Lower leg skin (tissue), 4 donors: ENCODE results near the gene IKZF1. TPM values are rescaled to one million over a fixed set of nuclear protein-coding genes. Genes with fewer than 3 reads are reported as not detected.

Source experiments
- DNase-seq, 2 donors: peaks; one replicate each; pipeline ENCODE4 v3.0.0-alpha.2; 2019; ENCODE audit warnings: low spot score in 2 of 2
- H3K4me3 ChIP-seq: fragments of 200-600 bp; sonication (generic); 2 replicates; pipeline ENCODE4 v1.5.1; 2017; ENCODE audit warnings: mild to moderate bottlenecking, low read depth; ENCODE audit not compliant: poor library complexity, severe bottlenecking
- CTCF ChIP-seq, 3 donors: fragments of 450-650 bp; IDR thresholded peaks; one replicate each; pipeline ENCODE4 v1.5.1; 2016; ENCODE audit warnings: antibody characterized with exemption in 3 of 3, mild to moderate bottlenecking in 3 of 3, moderate library complexity in 2 of 3
- POLR2A ChIP-seq, 2 donors: fragments of 450-650 bp; IDR thresholded peaks; one replicate each; pipeline ENCODE4 v1.6.1; 2016 to 2017; ENCODE audit warnings: antibody characterized with exemption in 2 of 2, mild to moderate bottlenecking in 1 of 2, moderate library complexity in 1 of 2
- WGBS, 2 donors: methylation state at CpG; one replicate each; pipeline ENCODE4 v1.1.5; 2018; 5-methylcytosine and 5-hydroxymethylcytosine counted together
- intact Hi-C: fragments of 100-400 bp; cut with DNase I; formaldehyde crosslinking; loops from one replicate; pipeline ENCODE4 v1.15.0; 2023; ENCODE audit warnings: low total_unique reads
- total RNA-seq, 4 donors: library from RNA; depleted of rRNA; stranded (reverse); fragments of >200 nt; gene quantifications; one replicate each; pipeline ENCODE4 v1.1.0, GENCODE V29; 2016

Gene IKZF1
- total RNA-seq, 4 donors from 2014 or later, result 5.3 to 10.8 (median 7.6) TPM

GRCh38 chr7:50352751-50353150 is 48.2 kb downstream of the IKZF1 start:
- H3K4me3 ChIP-seq, result no peak overlapping the region
- intact Hi-C loops, result no loop called here
- 89% methylated on average over 1 of the region's 1 CpG for WGBS, 2 donors
- DNase-seq, result no peak
- TF ChIP-seq CTCF (IDR thresholded peaks at IDR 0.05), result no peak
- no peak for TF ChIP-seq POLR2A (IDR thresholded peaks at IDR 0.05)

- no peak for DNase-seq
- WGBS, 2 donors, result 85 to 88% methylated on average over 2 of the region's 2 CpGs
- no peak overlapping the region for H3K4me3 ChIP-seq
- TF ChIP-seq CTCF (IDR thresholded peaks at IDR 0.05), result no peak
- no peak for TF ChIP-seq POLR2A (IDR thresholded peaks at IDR 0.05)
- intact Hi-C loops, result no loop called here
Measured at GRCh38 chr7:50353201-50353600, 48.7 kb downstream of the IKZF1 start.

- 78 to 85% methylated on average over 7 to 9 of the region's 9 CpGs for WGBS, 2 donors
- no peak for TF ChIP-seq CTCF (IDR thresholded peaks at IDR 0.05)
- TF ChIP-seq POLR2A (IDR thresholded peaks at IDR 0.05), result no peak
Measured at GRCh38 chr7:50353894-50354595, 49.5 kb downstream of the IKZF1 start.

GRCh38 chr7:50355817-50356178 is 51.3 kb downstream of the IKZF1 start:
- DNase-seq, result peak in 1 of 2 donors; percentile 60
- H3K4me3 ChIP-seq, result no peak overlapping the region
- no peak for TF ChIP-seq POLR2A (IDR thresholded peaks at IDR 0.05)
- no peak for TF ChIP-seq CTCF (IDR thresholded peaks at IDR 0.05)
- intact Hi-C loops, result no loop called here
- 55 to 62% methylated on average over 9 of the region's 9 CpGs for WGBS, 2 donors

More at GRCh38 chr7:50353894-50354595, 49.5 kb downstream of the IKZF1 start:
- no peak for DNase-seq
- intact Hi-C loops, result no loop called here
- no peak overlapping the region for H3K4me3 ChIP-seq

GRCh38 chr7:50356212-50356944 is 51.9 kb downstream of the IKZF1 start:
- peak; percentile 29 to 85 for DNase-seq
- no peak overlapping the region for H3K4me3 ChIP-seq
- 83 to 85% methylated on average over 15 of the region's 15 CpGs for WGBS, 2 donors
- intact Hi-C loops, result no loop called here
- no peak for TF ChIP-seq CTCF (IDR thresholded peaks at IDR 0.05)
- no peak for TF ChIP-seq POLR2A (IDR thresholded peaks at IDR 0.05)
